ENCODE results near the gene FAM120AOS. TPM values are rescaled to one million over a fixed set of nuclear protein-coding genes. Genes with fewer than 3 reads are reported as not detected.

The FAM120AOS gene
- total and polyA plus RNA-seq, 2 of the 4 experiments (the other 2 are of a cell fraction) = 22.7 to 24.7 TPM

- no peak overlapping the region for H4K8ac ChIP-seq (ENCODE audit: low read depth in 2 of 2, low read length in 2 of 2)
- H3K27ac ChIP-seq (ENCODE audit: insufficient read depth, low read length) = no peak overlapping the region
- H3K36me3 ChIP-seq (ENCODE audit: control insufficient read depth, insufficient read depth, low read length) = 0 out of 2 replicates have a peak, but pooled peaks cover 1% of the 10 kb centered on the region
- no peak overlapping the region for H3K56ac ChIP-seq (ENCODE audit: extremely low read depth, insufficient read depth, low read length)
- no peaks in the 10 kb centered on the region for H3K9me1 ChIP-seq (ENCODE audit: insufficient read depth, low read length)
- in situ Hi-C loops (cut with MboI; ENCODE audit: low sequenced_read_pairs) = no loop called here
- no peak overlapping the region for H3K4me2 ChIP-seq (ENCODE audit: low read depth, low read length)
- H3K4me1 ChIP-seq (ENCODE audit: control insufficient read depth, insufficient read depth, low read length) = no peaks in the 10 kb centered on the region
- H2BK5ac ChIP-seq (ENCODE audit: low read depth, low read length, poor library complexity, severe bottlenecking) = no peak overlapping the region
- H3K27me3 ChIP-seq (ENCODE audit: control insufficient read depth, insufficient read depth, low read length) = no peaks in the 10 kb centered on the region
- H2AK9ac ChIP-seq (replicated peaks; ENCODE audit: low read depth, low read length, poor library complexity) = no peak overlapping the region
- no peak overlapping the region for H2AFZ ChIP-seq (replicated peaks; ENCODE audit: low read length, poor library complexity)
- no peak overlapping the region for H3K18ac ChIP-seq (ENCODE audit: low read depth, low read length)
- no CpG with 5 or more reads among the region's 6 CpGs for WGBS, 2 experiments (ENCODE audit: extremely low coverage in 2 of 2, insufficient read length in 1 of 2)
- no peak overlapping the region for H2BK20ac ChIP-seq (ENCODE audit: low read depth, low read length)
- no peak overlapping the region for H3K23ac ChIP-seq (ENCODE audit: low read depth, low read length)
- dilution Hi-C loops (cut with HindIII; ENCODE audit: low sequenced_read_pairs, unreplicated experiment) = no loop called here
- no peak overlapping the region for H3K14ac ChIP-seq (replicated peaks; ENCODE audit: low read depth, low read length)
- ATAC-seq (ENCODE audit: low read depth) = no peak
- BruUV-seq (replicated peaks) = no TSS peak
- no peaks in the 10 kb centered on the region for H4K20me1 ChIP-seq (ENCODE audit: insufficient read depth, low read length)
- intact Hi-C loops (cut with micrococcal nuclease) = no loop called here
- TF ChIP-seq FOS (IDR thresholded peaks at IDR 0.05; ENCODE audit: low read depth, low read length) (no peak), MAFK (IDR thresholded peaks at IDR 0.05; ENCODE audit: low read depth, low read length) (no peak), RFX5 (IDR thresholded peaks at IDR 0.05; ENCODE audit: low read depth, low read length) (no peak), NFE2L2 (IDR thresholded peaks at IDR 0.05; ENCODE audit: low read depth, low read length) (no peak), BHLHE40 (IDR thresholded peaks at IDR 0.05; ENCODE audit: low read depth, low read length) (no peak), MXI1 (IDR thresholded peaks at IDR 0.05; ENCODE audit: borderline replicate concordance, low read depth, low read length) (no peak), RAD21 (IDR thresholded peaks at IDR 0.05; ENCODE audit: low read length) (no peak), SMC3 (IDR thresholded peaks at IDR 0.05; ENCODE audit: low read depth, low read length) (no peak), RCOR1 (IDR thresholded peaks at IDR 0.05; ENCODE audit: insufficient replicate concordance, low read length) (no peak)
- TF ChIP-seq, protein P1, sequence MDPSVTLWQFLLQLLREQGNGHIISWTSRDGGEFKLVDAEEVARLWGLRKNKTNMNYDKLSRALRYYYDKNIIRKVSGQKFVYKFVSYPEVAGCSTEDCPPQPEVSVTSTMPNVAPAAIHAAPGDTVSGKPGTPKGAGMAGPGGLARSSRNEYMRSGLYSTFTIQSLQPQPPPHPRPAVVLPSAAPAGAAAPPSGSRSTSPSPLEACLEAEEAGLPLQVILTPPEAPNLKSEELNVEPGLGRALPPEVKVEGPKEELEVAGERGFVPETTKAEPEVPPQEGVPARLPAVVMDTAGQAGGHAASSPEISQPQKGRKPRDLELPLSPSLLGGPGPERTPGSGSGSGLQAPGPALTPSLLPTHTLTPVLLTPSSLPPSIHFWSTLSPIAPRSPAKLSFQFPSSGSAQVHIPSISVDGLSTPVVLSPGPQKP (IDR thresholded peaks at IDR 0.05; ENCODE audit: borderline replicate concordance, low read depth, low read length) = no peak
- TF ChIP-seq, protein P2, sequence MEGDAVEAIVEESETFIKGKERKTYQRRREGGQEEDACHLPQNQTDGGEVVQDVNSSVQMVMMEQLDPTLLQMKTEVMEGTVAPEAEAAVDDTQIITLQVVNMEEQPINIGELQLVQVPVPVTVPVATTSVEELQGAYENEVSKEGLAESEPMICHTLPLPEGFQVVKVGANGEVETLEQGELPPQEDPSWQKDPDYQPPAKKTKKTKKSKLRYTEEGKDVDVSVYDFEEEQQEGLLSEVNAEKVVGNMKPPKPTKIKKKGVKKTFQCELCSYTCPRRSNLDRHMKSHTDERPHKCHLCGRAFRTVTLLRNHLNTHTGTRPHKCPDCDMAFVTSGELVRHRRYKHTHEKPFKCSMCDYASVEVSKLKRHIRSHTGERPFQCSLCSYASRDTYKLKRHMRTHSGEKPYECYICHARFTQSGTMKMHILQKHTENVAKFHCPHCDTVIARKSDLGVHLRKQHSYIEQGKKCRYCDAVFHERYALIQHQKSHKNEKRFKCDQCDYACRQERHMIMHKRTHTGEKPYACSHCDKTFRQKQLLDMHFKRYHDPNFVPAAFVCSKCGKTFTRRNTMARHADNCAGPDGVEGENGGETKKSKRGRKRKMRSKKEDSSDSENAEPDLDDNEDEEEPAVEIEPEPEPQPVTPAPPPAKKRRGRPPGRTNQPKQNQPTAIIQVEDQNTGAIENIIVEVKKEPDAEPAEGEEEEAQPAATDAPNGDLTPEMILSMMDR (conservative IDR thresholded peaks at IDR 0.05; ENCODE audit: low read depth, low read length) = no peak
- H3K9ac ChIP-seq (ENCODE audit: low read depth, low read length) = no peak overlapping the region
- no peak overlapping the region for H4K5ac ChIP-seq (ENCODE audit: low read depth, low read length)
- no peak overlapping the region for H2BK15ac ChIP-seq (ENCODE audit: low read depth, low read length)
- CTCF ChIA-PET = interaction anchor here (0.6 kb wide), 1 partner anchor 15 kb away, joined by 3 read pairs; no protein-coding TSS in a partner anchor
- H4K91ac ChIP-seq (ENCODE audit: insufficient read depth, low read depth, low read length) = no peak overlapping the region
- H2BK120ac ChIP-seq (ENCODE audit: low read depth, low read length) = no peak overlapping the region
- no peak overlapping the region for H2AK5ac ChIP-seq (ENCODE audit: low read depth, low read length)
- no peak for DNase-seq
- H3K4me3 ChIP-seq (ENCODE audit: insufficient read depth, low read depth, low read length) = no peak overlapping the region
- H3K4ac ChIP-seq (ENCODE audit: low read depth, low read length) = no peak overlapping the region
- H3K9me3 ChIP-seq (ENCODE audit: control insufficient read depth, insufficient read depth, low read length) = no peaks in the 10 kb centered on the region
- POLR2A ChIA-PET (ENCODE audit: unreplicated experiment) = no interaction called here
- H3K79me1 ChIP-seq (ENCODE audit: low read depth in 1 of 2, low read length in 2 of 2) = no peaks in the 10 kb centered on the region
These were observed 17.2 kb downstream of the FAM120AOS start for GRCh38 chr9:93436218-93436617.

Measured in IMR-90 (cell line).